ENCODE measurements around the gene PCDHGC3. TPM values are rescaled to one million over a fixed set of nuclear protein-coding genes. Genes with fewer than 3 reads are reported as not detected.

PCDHGC3 gene
- total and polyA plus RNA-seq, 2 experiments from 2014 or later, result 12.9 to 13.8 TPM

DNA sequence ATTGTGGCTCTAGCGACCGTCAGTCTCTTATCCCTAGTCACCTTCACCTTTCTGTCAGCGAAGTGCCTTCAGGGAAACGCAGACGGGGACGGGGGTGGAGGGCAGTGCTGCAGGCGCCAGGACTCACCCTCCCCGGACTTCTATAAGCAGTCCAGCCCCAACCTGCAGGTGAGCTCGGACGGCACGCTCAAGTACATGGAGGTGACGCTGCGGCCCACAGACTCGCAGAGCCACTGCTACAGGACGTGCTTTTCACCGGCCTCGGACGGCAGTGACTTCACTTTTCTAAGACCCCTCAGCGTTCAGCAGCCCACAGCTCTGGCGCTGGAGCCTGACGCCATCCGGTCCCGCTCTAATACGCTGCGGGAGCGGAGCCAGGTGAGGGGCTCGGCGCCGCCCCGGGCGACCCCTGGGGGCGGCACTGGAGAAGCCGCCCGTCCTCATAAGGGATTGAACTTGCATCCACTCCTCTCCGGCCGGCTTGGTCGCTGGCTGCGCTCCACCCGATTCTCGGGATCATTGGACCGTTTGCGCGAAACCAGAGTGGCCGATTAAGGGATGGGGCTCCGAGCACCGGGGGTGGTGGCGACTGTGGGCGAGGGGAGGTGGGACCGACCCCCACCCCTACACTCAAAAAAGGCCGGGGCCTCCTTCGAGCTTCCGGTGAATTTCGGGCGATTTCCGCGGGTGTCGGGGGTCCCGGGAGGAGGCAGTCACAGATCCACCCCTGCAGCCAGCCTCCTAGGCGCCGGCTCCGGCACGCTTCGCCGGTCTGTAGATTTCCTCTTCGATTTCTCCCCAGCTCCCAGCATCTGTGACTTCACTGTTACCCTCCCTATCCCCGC, 15.8 kb downstream of the PCDHGC3 start (continued):
- TF ChIP-seq, protein P1, sequence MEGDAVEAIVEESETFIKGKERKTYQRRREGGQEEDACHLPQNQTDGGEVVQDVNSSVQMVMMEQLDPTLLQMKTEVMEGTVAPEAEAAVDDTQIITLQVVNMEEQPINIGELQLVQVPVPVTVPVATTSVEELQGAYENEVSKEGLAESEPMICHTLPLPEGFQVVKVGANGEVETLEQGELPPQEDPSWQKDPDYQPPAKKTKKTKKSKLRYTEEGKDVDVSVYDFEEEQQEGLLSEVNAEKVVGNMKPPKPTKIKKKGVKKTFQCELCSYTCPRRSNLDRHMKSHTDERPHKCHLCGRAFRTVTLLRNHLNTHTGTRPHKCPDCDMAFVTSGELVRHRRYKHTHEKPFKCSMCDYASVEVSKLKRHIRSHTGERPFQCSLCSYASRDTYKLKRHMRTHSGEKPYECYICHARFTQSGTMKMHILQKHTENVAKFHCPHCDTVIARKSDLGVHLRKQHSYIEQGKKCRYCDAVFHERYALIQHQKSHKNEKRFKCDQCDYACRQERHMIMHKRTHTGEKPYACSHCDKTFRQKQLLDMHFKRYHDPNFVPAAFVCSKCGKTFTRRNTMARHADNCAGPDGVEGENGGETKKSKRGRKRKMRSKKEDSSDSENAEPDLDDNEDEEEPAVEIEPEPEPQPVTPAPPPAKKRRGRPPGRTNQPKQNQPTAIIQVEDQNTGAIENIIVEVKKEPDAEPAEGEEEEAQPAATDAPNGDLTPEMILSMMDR (conservative IDR thresholded peaks at IDR 0.05; ENCODE audit: low read depth in 2 of 2), result peak; percentile 30 to 35
- TF ChIP-seq NANOG (IDR thresholded peaks at IDR 0.05; ENCODE audit: borderline replicate concordance) (no peak), CREB1 (CRISPR knock-in tag; IDR thresholded peaks at IDR 0.05; ENCODE audit: low read depth) (peak; percentile 12; the same call in 1 of the 2 replicates), ZNF331 (CRISPR knock-in tag; IDR thresholded peaks at IDR 0.05; ENCODE audit: low read depth) (no peak), POLR2AphosphoS5 (IDR thresholded peaks at IDR 0.05; ENCODE audit: low read depth) (no peak)
- TF ChIP-seq, protein P2, sequence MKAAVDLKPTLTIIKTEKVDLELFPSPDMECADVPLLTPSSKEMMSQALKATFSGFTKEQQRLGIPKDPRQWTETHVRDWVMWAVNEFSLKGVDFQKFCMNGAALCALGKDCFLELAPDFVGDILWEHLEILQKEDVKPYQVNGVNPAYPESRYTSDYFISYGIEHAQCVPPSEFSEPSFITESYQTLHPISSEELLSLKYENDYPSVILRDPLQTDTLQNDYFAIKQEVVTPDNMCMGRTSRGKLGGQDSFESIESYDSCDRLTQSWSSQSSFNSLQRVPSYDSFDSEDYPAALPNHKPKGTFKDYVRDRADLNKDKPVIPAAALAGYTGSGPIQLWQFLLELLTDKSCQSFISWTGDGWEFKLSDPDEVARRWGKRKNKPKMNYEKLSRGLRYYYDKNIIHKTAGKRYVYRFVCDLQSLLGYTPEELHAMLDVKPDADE (IDR thresholded peaks at IDR 0.05), result 0 out of 2 replicates have a peak, but pooled peaks have one; percentile 1

DNA sequence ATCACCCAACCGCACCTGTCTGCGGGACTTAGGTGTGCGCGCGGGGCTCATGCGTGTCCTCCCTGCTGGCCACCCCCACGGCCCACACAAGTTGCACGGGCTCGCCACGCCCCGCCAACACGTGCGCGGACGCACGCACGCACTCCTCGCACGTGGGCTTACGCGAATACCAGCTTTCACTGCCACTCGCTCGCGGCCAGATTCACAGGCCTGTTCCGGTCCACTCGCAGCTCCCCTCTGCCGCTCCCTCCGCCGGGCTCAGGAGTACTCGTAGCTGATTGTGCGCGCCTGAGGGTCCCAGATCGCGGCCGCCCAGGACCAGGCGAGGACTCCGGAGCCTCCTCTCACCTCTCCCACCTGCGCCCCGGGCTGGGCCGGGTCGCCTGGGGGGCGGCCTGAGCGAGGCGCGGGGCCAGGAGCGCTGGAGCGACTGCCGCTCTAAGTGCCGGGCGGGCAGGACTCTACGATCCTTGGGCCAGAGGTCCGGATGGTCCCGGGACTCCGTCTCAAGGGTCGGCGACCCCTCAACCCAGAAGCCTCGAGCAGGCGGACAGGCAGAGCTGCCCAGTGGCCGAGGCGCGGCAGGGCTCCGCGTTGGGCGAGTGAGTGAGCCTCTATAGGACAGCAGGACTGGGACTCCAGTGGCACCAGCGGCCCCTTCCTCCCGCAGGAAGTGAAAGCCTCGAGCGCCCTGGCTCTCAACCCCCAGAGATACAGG, 16.6 kb downstream of the PCDHGC3 start:
- Histone ChIP-seq H3K36me3 (ENCODE audit: insufficient read depth) (no peaks in the 10 kb centered on the region), H3K9me2 (ENCODE audit: insufficient read depth) (no peaks in the 10 kb centered on the region), H3K79me2 (replicated peaks; ENCODE audit: insufficient read depth) (no peaks in the 10 kb centered on the region), H2AFZ (peak overlapping the region; percentile 59), H3K4me3 (peak overlapping the region; percentile 76), H3K4me1 (ENCODE audit: insufficient read depth) (peaks cover 45% of the 10 kb centered on the region), H3K4me2 (peak overlapping the region; percentile 93), H4K20me1 (replicated peaks; ENCODE audit: insufficient read depth) (peaks cover 3% of the 10 kb centered on the region; the same call in 1 of the 2 replicates), H3K27ac (ENCODE audit: low read depth) (no peak overlapping the region), H3K27me3 (ENCODE audit: insufficient read depth) (peaks cover 57% of the 10 kb centered on the region), H3F3A (replicated peaks; ENCODE audit: low read depth) (0 out of 2 replicates have a peak, but pooled peaks cover 10% of the 10 kb centered on the region)
- Mint-ChIP-seq H3K4me1 (peaks cover 59% of the 10 kb centered on the region), H3K4me3 (peak overlapping the region; percentile 77), H3K36me3 (ENCODE audit: low read depth) (peaks cover 8% of the 10 kb centered on the region), H3K9me3 (no peaks in the 10 kb centered on the region), H3K27me3 (ENCODE audit: insufficient read depth, low read depth, poor library complexity) (peaks cover 62% of the 10 kb centered on the region), H3K27ac (no peak overlapping the region)
- DNase-seq (ENCODE audit: low spot score) (peak; percentile 70), ATAC-seq (peak; percentile 46)
- TF ChIP-seq ZNF331 (CRISPR knock-in tag; IDR thresholded peaks at IDR 0.05; ENCODE audit: low read depth) (no peak), EZH2 (IDR thresholded peaks at IDR 0.05; ENCODE audit: low read depth, unreplicated experiment) (no peak), ZNF114 (CRISPR knock-in tag; IDR thresholded peaks at IDR 0.05) (no peak)
- TF ChIP-seq, protein P3, sequence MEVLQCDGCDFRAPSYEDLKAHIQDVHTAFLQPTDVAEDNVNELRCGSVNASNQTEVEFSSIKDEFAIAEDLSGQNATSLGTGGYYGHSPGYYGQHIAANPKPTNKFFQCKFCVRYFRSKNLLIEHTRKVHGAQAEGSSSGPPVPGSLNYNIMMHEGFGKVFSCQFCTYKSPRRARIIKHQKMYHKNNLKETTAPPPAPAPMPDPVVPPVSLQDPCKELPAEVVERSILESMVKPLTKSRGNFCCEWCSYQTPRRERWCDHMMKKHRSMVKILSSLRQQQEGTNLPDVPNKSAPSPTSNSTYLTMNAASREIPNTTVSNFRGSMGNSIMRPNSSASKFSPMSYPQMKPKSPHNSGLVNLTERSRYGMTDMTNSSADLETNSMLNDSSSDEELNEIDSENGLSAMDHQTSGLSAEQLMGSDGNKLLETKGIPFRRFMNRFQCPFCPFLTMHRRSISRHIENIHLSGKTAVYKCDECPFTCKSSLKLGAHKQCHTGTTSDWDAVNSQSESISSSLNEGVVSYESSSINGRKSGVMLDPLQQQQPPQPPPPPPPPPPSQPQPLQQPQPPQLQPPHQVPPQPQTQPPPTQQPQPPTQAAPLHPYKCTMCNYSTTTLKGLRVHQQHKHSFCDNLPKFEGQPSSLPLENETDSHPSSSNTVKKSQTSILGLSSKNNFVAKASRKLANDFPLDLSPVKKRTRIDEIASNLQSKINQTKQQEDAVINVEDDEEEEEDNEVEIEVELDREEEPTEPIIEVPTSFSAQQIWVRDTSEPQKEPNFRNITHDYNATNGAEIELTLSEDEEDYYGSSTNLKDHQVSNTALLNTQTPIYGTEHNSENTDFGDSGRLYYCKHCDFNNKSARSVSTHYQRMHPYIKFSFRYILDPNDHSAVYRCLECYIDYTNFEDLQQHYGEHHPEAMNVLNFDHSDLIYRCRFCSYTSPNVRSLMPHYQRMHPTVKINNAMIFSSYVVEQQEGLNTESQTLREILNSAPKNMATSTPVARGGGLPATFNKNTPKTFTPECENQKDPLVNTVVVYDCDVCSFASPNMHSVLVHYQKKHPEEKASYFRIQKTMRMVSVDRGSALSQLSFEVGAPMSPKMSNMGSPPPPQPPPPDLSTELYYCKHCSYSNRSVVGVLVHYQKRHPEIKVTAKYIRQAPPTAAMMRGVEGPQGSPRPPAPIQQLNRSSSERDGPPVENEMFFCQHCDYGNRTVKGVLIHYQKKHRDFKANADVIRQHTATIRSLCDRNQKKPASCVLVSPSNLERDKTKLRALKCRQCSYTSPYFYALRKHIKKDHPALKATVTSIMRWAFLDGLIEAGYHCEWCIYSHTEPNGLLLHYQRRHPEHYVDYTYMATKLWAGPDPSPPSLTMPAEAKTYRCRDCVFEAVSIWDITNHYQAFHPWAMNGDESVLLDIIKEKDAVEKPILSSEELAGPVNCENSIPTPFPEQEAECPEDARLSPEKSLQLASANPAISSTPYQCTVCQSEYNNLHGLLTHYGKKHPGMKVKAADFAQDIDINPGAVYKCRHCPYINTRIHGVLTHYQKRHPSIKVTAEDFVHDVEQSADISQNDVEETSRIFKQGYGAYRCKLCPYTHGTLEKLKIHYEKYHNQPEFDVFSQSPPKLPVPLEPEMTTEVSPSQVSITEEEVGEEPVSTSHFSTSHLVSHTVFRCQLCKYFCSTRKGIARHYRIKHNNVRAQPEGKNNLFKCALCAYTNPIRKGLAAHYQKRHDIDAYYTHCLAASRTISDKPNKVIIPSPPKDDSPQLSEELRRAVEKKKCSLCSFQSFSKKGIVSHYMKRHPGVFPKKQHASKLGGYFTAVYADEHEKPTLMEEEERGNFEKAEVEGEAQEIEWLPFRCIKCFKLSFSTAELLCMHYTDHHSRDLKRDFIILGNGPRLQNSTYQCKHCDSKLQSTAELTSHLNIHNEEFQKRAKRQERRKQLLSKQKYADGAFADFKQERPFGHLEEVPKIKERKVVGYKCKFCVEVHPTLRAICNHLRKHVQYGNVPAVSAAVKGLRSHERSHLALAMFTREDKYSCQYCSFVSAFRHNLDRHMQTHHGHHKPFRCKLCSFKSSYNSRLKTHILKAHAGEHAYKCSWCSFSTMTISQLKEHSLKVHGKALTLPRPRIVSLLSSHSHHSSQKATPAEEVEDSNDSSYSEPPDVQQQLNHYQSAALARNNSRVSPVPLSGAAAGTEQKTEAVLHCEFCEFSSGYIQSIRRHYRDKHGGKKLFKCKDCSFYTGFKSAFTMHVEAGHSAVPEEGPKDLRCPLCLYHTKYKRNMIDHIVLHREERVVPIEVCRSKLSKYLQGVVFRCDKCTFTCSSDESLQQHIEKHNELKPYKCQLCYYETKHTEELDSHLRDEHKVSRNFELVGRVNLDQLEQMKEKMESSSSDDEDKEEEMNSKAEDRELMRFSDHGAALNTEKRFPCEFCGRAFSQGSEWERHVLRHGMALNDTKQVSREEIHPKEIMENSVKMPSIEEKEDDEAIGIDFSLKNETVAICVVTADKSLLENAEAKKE (CRISPR knock-in tag; IDR thresholded peaks at IDR 0.05), result no peak
- TF ChIP-seq, protein P4, sequence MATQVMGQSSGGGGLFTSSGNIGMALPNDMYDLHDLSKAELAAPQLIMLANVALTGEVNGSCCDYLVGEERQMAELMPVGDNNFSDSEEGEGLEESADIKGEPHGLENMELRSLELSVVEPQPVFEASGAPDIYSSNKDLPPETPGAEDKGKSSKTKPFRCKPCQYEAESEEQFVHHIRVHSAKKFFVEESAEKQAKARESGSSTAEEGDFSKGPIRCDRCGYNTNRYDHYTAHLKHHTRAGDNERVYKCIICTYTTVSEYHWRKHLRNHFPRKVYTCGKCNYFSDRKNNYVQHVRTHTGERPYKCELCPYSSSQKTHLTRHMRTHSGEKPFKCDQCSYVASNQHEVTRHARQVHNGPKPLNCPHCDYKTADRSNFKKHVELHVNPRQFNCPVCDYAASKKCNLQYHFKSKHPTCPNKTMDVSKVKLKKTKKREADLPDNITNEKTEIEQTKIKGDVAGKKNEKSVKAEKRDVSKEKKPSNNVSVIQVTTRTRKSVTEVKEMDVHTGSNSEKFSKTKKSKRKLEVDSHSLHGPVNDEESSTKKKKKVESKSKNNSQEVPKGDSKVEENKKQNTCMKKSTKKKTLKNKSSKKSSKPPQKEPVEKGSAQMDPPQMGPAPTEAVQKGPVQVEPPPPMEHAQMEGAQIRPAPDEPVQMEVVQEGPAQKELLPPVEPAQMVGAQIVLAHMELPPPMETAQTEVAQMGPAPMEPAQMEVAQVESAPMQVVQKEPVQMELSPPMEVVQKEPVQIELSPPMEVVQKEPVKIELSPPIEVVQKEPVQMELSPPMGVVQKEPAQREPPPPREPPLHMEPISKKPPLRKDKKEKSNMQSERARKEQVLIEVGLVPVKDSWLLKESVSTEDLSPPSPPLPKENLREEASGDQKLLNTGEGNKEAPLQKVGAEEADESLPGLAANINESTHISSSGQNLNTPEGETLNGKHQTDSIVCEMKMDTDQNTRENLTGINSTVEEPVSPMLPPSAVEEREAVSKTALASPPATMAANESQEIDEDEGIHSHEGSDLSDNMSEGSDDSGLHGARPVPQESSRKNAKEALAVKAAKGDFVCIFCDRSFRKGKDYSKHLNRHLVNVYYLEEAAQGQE (IDR thresholded peaks at IDR 0.05; ENCODE audit: unreplicated experiment), result no peak
